M059J (cell line): ENCODE measurements around the gene GPR25. TPM values are rescaled to one million over a fixed set of nuclear protein-coding genes. Genes with fewer than 3 reads are reported as not detected.

ENCODE experiments used
- DNase-seq: peaks from one replicate; pipeline ENCODE4 v3.0.0-alpha.2; 2012; ENCODE audit warnings: low read depth
- total RNA-seq: library from RNA; depleted of rRNA; stranded (reverse); fragments of >200 nt; shearing (Covaris generic); gene quantifications from 2 replicates; pipeline ENCODE4 v1.2.3, GENCODE V29; 2014

Gene GPR25
- total RNA-seq, 1 experiment from 2014 or later, result not detected

DNA sequence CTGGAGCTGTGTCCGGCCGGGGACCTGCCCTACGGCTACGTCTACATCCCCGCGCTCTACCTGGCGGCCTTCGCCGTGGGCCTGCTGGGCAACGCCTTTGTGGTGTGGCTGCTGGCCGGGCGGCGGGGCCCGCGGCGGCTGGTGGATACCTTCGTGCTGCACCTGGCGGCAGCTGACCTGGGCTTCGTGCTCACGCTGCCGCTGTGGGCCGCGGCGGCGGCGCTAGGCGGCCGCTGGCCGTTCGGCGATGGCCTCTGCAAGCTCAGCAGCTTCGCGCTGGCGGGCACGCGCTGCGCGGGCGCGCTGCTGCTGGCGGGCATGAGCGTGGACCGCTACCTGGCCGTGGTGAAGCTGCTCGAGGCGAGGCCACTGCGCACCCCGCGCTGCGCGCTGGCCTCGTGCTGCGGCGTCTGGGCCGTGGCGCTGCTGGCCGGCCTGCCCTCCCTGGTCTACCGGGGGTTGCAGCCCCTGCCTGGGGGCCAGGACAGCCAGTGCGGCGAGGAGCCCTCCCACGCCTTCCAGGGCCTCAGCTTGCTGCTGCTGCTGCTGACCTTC, 412 bp downstream of the GPR25 start:
- DNase-seq, result no peak

DNA sequence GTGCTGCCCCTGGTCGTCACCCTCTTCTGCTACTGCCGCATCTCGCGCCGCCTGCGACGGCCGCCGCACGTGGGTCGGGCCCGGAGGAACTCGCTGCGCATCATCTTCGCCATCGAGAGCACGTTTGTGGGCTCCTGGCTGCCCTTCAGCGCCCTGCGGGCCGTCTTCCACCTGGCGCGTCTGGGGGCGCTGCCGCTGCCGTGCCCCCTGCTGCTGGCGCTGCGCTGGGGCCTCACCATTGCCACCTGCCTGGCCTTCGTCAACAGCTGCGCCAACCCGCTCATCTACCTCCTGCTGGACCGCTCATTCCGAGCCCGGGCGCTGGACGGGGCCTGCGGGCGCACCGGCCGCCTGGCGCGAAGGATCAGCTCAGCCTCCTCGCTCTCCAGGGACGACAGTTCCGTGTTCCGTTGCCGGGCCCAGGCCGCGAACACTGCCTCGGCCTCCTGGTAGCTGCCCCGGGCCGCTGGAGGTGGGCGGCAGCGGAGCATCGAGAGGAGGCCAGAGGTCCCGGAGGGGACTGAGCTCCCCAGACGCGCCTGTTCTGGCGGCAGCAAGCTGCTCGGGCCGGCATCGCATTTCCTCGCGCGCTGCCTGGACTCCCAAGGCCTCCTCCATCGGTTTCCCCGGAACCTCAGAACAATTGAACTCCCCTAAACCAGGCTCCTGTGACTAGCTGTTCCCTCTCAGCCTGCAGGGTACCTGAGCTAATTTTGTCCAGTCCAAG, 1.1 kb downstream of the GPR25 start:
- DNase-seq, result no peak

DNA sequence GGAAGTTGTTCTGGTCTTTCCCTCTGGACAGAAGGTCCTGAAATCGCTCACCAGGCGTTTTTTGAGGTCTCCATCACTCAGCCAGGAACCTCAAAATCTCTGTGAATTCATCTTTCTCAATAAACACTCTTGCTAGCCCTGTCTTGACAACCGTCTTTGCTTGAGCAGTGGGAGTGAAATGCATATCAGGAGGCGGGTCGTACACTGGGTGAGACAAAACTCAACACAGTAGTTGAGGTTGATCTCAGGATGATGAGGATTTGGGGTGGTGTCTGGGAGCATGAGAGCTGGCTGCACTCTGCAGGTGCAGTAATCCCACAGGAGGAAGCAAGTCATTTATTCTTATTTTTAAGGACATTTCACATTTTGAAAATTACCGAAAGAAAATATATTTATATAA, 1.9 kb downstream of the GPR25 start:
- DNase-seq, result no peak

DNA sequence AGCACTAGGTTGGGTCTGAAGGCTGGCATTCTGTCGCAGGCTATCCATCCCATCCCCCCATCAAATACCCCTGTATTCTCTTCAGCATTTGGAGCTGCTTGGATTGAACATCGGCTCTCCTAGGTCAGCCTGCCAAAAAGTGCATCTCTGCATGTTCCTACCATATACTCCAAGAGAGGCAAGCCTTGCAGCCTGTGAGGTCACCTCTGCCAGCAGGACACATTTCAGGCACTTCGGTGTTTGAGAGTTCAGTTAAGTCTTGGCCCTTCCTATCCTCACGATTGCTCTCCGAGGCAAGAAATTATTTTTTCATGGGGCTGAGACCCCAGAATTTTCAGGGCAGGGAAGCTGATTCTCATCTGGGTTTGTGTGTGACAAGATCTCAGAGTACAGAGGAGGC, 2.6 kb downstream of the GPR25 start:
- no peak for DNase-seq

DNA sequence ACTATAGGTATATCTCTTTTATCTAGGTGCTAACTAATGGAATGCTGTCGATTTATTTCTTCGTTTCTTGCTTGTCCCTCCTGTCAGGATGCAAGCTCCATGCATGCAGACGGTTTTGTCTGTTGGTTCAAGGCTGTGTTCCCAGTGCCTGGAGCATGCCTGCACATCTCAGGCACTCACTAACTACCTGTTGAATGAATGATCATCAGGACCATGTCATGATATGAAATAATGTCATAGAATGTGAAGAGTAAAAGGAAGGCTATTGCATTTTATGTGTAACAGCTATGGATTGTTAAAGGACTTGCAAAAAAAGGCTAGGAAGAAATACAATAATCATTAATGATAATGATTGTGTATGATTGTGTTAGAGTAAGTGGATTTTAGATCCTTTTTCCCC, 4.2 kb downstream of the GPR25 start:
- DNase-seq, result no peak

DNA sequence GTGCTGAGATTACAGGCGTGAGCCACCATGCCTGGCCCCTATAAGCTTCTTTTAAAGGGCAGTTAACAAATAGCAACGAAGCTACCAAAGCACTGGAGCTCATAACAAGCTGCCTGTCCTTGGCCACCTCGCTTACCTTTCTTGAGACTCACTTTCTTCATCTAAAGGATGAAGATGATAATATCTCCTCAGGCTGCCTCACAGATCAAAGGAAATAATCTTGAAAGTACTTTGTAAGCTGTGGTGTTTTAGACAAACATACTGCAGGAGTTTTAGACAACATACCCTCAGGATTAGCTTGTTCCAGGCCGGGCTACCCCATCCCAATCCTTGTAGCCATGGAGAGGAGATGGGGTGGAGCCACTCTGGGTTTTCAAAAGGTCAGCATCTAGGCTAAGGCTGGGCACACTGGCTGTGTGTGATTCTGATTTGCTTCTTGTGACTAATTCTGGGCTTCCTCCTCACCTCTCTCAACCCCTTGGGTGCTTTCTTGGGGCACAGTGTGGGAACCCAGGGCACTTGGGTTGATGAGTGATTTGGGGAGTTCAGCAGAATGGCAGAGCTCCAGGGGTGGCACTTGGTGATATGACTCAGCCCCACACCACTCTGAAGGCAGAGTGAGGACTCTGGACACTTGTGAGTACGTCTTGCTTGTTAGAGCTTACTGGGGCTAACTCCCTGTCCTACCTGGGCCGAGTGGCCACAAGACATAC, 5.2 kb downstream of the GPR25 start:
- peak; percentile 80 for DNase-seq

DNA sequence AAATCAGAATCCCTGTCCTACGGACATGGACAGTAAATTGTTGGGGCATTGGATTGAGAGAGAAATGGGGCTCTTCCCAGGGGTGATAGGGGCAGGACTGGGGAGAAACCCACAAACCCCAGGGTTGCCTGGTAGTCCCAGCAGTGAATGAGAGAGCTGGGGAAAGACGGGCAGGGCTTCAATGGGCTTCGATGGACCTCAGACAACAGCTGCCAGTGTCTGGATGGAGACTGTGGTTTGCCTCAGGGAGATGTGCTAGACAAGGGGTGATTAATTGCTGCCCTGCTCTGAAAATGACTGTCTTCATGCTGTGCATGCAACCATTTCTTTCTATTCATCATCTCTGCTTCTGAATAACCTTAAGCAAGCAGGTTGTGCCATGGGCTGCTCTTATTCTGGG, 7.4 kb downstream of the GPR25 start:
- DNase-seq, result peak; percentile 74

DNA sequence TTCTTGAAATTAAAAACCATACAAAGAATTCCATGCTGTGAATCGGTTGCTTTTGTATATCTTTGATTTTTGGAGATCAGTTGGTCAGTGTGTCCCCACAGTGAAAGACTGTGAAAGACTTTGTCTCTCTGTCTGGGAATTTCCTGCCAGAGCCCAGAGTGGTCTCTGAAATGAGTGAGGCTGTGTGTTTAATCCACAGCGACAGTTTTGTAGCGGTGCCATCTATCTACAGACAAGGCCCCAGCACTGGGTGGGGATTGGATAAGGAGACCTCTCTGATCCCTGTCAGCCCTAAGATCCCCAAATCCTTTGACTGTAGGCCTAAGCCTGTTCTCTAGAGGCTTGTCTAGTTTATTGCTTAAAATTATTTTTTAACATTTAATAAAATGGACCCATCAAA, 10.3 kb downstream of the GPR25 start:
- DNase-seq, result no peak

DNA sequence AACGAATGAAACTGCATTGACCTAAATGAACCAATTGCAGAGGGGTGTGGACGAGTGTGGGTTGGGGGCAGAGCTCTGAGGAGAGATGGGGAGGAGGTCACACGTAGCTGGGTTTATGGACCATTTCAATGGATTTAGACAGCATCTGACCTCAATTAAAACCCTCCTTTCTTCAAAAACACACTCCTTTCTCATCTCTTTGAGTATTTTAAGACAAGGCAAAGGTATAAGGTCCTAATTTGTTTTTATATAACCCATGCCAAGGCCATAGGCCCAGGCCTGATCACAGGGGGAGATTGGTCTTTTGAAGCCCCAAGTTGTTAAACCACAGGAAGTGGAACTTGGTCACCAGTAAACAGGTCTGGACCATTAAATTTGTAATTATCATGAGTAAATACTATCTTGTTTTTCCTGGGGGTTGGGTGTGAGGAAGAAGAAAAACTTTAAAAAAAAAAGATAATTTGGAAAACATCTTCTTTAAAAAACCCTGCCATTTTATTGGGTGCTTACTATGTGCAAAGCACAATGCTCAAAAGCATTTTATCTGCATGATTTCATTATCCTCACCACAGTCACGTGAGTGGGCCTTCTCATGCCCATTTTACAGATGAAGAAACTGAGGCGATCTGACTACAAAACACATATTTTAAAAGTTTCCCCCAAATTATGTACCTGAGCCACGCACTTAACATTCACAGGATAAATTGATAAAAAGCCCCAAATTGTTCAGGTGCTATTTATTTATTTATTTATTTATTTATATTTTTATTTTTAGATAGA, 13.0 kb downstream of the GPR25 start:
- DNase-seq, result no peak

DNA sequence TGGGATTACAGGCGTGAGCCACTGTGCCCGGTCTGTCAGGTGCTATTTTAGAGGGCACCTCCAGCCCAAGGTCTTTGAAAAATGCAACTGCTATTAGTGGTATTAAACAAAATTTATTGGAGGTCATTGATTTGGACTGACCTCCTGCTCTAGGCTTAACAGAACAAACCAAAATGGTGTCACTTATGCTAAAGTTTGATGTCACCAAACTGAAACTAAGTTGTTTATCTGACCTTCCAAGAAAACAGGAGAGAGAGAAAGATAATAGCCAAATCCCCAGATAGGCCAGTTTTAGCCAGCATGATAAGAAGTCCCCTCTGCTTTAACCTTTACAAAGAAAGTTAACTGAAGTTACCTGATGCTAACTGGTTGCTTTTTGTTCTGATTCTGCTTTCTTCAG, 13.8 kb downstream of the GPR25 start:
- DNase-seq, result no peak

DNA sequence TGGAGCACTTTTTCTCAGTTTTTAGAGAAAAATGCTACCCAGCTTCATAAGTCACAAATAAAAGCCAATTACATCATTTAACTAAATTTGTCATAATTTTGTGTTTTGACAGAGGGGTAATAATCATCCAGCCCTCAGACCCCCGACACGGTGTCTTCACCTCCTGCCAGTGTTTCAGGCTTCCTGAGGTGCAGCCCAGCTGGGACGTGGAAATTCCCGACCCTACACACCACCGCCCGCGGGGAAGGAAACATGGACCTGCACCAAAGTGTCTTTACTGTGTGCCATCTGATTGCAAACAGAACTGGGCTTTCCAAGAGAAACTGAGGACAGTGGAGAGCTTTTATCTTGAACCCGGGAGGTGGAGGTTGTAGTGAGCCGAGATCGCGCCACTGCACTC, 14.3 kb downstream of the GPR25 start:
- no peak for DNase-seq

DNA sequence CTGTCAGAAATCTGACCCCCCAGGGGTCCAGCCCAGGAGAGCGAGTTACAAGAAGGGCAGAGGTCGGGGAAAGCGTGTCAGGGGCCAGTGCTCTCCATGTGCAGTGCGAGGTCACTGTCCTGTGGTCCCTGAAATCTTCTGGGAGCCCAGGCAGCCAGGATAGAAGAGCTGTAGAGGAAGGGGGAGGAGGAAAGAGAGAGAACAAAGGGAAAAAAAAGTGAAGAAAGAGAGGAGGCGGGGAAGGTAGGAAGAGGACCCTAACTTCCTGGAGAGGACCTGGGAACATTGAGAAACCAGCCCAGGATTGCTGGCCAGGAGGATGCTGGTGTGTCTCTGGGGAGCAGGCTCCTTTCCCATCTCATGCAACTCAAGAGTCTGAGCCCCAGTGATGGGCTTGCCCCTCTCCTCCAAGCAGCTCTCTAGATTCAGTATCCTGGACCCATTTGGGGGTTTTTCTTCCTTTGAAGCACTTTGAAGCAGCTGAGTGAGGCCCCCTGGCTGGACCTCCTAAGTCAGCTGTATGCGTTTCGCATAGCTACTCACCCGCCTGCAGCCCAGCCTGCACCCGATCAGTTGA, 15.1 kb downstream of the GPR25 start:
- no peak for DNase-seq

DNA sequence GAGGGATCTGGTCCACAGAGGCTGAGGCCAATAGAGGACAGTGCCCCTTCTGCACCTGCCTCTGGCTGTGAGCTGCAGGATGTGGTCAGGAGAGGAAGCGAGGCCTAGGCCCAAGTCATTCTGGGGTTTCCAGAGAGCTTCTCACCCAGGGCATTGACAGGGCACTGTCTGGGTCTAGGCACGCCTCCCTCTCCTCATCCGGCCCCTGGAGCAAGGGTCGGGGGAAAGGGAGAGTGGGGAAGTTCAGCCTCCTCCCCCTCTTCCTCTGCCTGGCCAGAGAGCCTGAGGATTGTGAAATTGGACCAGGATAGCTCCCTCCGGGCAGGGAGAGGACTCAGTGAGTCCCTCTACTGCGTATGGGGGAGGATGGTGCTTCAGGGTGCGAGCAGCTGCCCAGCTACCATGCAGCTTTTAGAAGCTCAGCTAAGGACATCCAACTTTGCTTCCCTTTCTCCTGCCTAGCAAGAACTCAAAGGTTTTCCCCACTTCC, 15.6 kb downstream of the GPR25 start:
- peak; percentile 84 for DNase-seq

DNA sequence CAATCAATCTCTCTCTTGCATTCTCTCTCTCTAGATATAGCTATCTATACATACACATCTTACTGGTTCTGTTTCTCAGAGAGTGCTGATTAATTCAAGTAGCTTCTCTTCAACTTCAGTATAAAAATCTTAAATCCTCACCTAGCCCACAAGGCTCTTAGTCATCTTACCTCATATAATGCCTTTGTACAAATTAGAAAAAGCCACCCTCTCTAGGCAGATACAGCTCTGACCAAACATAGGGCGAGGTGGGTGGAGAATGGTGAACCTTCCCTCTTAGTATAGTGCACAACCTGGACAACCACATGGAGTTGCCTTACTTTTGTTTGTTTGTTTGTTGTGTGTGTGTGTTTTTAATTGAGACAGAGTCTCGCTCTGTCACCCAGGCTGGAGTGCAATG, 16.8 kb downstream of the GPR25 start:
- DNase-seq, result peak; percentile 32

DNA sequence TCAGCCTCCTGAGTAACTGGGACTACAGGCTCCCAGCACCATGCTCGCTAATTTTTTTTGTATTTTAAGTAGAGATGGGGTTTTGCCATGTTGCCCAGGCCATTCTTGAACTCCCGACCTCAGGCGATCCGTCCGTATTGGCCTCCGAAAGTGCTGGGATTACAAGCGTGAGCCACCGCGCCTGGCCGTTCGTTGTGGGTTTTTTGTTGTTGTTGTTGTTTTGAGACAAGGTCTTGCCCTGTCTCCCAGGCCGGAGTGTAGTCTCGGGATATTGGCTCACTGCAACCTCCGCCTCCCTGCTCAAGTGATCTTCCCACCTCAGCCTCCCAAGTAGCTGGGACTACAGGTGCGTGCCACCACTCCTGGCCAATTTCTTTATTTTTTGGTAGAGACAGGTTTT, 17.2 kb downstream of the GPR25 start:
- DNase-seq, result no peak

DNA sequence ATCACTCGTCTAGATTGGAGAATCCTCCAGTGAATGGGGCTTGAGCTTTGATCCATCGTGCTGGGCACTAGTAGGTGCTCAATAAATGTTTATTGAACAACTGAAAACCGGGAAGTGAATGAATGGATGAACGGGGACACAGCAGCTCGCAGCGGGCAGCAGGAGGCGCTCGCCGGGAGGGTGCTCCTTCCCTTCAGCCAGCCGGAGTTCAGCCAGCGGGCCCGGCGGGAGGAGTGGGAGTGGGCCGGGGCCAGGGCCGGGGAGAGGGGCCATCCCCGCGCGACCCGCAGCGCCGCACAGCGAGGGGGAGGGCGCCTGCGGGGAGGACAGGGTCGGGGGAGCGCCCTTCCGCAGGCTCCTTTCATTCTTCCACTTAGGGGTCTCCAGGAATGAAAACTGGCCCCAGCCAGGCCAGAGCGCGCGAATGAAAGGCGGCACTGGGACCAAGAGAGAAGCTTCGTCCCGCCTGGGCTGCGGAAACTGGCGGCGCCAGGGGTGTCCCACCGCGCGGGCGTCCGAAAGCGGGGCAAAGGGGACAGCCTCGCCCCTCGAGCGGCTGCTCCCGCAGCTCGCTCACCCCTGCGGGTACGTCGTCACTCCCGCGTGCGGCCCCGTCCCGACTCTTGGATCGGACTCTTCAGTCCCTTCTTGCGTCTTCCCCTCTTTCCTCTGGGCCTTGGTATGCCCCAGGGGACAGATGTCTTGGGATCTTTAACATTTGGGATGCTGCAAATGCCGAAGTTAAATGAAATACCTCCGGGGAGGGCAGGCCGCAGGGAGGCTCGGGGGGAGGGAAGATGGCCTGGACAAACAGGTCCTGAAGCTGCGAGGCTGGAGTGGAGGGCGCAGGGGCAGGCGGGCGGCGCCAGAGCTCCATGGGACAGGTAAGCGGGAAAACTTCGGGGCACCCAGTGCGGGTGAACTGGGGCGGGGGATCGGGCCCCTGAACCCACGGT, 18.3 kb downstream of the GPR25 start:
- peak; percentile 70 for DNase-seq

DNA sequence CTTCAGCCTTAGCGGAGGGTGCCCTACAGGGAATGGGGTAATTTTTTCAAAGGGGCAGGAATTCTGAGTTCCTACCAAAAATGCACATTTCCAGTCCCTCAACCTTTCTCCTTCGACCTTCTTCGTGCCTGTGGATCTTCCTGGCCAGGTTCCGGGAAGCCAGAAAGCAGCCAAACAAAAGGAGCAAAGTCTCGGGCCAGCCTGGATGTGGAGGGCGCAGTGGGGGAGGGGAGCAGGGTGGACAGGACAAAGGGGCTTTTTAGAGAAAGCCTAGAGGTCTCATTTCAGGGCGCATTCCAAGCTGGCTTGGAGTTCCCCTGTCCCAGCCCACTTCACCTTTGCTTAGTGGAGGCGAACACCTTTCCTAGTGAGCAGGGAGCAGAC, 19.0 kb downstream of the GPR25 start:
- DNase-seq, result peak; percentile 18

DNA sequence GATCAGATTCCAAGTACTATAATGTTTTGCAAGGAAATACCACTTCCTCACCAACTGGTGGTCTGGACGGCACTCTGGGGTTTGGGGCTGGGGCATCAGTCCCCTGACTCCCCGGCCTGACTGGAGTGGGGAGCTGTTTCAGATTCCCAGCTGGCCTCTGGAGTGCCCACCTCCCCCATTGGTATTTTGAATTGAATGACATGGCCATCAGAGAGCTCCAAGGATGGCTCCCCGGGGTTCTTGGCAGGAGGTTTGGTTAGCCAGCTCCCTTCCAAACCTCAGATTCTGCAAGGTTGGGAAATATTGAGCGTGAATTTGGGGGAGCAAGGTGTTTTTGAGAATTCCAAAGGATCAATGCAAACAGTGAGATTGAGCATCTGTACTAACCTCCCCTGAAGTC, 19.8 kb downstream of the GPR25 start:
- no peak for DNase-seq

DNA sequence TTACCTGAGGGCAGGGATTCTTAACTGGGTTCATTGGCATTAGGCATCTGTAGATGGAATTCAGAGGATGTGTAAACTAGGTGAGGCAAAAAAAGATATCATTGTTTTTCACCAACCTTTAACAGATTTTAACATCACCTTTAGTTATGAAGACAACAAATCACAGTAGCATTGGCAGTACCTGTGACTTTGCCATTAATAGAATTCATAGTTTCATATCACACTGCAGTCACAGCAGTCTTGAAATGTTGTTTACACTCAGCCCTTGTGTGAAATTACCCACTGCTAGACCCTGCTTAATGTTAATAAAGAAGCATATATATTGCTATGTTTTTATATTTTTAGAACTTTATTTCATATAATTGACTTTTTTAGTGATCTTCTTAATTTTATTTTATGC, 20.2 kb downstream of the GPR25 start:
- DNase-seq, result no peak

DNA sequence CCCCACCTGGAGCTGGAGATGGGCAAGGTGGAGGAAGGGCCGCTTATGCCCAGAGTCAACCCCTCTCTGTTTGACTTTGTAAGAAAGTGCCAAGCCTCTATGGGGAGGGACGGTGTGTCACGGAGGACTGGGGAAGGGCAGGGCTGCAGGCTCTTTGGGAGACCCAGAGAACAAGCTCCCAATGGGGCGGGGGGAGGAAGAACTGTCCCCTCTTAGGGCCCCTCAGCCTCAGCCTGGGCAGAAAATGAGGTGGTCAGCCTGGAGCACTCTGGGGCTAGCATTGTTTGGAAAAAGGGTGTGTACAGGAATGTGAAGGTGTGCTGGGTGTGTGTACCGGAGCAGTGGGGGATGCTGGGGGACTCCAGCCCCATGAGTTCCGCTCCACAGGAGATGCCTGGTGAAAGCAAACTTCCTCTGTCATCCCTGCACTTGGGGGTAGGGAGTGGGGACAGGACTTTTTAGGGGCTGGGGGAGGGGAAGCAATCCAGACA, 20.7 kb downstream of the GPR25 start:
- no peak for DNase-seq
